Measurements from ENCODE around the gene GHRH.

The GHRH gene

DNA sequence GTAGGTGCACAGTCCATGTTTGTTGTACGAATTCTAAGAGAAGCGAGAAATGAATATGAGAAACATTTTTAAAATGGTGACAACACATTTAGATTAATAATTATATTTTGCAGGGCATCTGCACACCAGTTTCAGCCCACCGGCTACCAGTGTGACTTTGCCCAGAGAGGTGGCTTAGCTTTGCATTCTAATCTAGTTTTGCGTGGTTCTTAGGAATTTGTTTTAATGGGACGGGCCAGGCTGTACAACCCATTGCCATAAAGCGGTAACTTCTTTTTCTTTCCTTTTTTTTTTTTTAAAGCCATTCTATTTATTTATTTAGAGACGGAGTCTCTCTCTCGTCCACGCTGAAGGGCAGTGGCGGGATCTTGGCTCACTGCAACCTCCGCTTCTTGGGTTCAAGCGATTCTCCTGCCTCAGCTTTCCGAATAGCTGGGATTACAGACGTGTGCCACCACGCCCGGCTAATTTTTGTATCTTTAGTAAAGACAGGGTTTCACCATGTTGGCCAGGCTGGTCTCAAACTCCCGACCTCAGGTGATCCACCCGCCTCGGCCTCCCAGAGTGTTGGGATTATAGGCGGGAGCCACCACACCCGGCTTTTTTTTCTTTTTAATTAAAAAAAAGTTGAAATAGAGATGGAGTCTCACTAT lies 28.7 kb upstream of the GHRH start:
- DNase-seq (ENCODE audit: extremely low read depth, low read depth): no peak
- TF ChIP-seq CTCF (IDR thresholded peaks at IDR 0.05; ENCODE audit: low read depth, low read length): no peak

GRCh38 chr20:37288091-37288490 lies 26.5 kb upstream of the GHRH start:
- DNase-seq (ENCODE audit: extremely low read depth, low read depth): no peak
- TF ChIP-seq CTCF (IDR thresholded peaks at IDR 0.05; ENCODE audit: low read depth, low read length): no peak

GRCh38 chr20:37285664-37286374 lies 24.2 kb upstream of the GHRH start:
- no peak for TF ChIP-seq CTCF (IDR thresholded peaks at IDR 0.05; ENCODE audit: low read depth, low read length)
- DNase-seq (ENCODE audit: extremely low read depth, low read depth): no peak

- TF ChIP-seq CTCF (IDR thresholded peaks at IDR 0.05; ENCODE audit: low read depth, low read length): no peak
- DNase-seq (ENCODE audit: extremely low read depth, low read depth): no peak
These were observed 23.1 kb upstream of the GHRH start for GRCh38 chr20:37284691-37285161.

DNA sequence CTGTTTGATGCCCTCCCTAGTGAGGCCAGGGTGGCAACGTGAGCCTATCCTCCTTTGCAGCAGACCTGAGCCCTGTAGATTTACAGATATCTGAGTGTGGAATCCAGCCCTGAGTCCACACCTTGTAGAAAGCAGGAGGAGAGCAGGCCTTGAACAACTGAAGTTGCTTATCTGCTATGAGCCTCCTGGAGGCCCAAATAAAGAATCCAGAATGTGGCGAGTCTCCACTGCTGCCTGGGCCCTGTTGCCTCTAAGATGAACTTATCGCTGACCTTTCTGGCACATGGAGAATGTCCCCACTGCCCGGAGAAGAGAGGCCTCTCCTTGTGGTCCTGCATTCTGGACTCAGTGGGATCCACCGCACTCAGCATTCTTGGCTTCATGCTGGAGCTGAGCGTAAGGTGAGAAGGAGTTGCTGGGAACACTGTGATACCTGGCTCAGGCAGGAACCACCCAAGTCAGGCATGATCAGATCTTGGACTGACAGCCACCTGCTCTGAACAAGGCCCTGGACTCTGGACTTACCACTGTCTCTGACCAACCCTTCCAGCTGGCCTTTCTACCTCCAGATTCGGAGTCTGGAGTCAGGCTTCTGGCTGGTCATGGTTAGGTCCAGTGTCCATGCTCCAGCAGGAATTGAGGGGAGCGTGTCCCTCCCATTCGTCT lies 22.0 kb upstream of the GHRH start:
- no peak for DNase-seq (ENCODE audit: extremely low read depth, low read depth)

GRCh38 chr20:37282556-37282955 lies 20.9 kb upstream of the GHRH start:
- DNase-seq (ENCODE audit: extremely low read depth, low read depth): no peak
- TF ChIP-seq CTCF (IDR thresholded peaks at IDR 0.05; ENCODE audit: low read depth, low read length): peak; percentile 69

More for the DNA sequence above, 22.0 kb upstream of the GHRH start:
- TF ChIP-seq CTCF (IDR thresholded peaks at IDR 0.05; ENCODE audit: low read depth, low read length): no peak

GRCh38 chr20:37280403-37280802 lies 18.8 kb upstream of the GHRH start:
- DNase-seq (ENCODE audit: extremely low read depth, low read depth): no peak

More at GRCh38 chr20:37280403-37280802, 18.8 kb upstream of the GHRH start:
- TF ChIP-seq CTCF (IDR thresholded peaks at IDR 0.05; ENCODE audit: low read depth, low read length): no peak

All from AG09319 (cell line).